ENCODE results near the gene EFCAB6.

EFCAB6 gene

GRCh38 chr22:43747877-43748276, 64.2 kb downstream of the EFCAB6 start:
- H3K27me3 ChIP-seq (ENCODE audit: control insufficient read depth in 1 of 2, insufficient read depth in 2 of 2, low read length in 2 of 2), result no peaks in the 10 kb centered on the region
- no peaks in the 10 kb centered on the region for H3K36me3 ChIP-seq (ENCODE audit: control insufficient read depth in 1 of 2, insufficient read depth in 2 of 2, low read length in 2 of 2)
- no peak overlapping the region for H3K4me3 ChIP-seq (ENCODE audit: low read depth in 1 of 2, low read length in 2 of 2)
- H3K9me3 ChIP-seq (ENCODE audit: control insufficient read depth in 1 of 2, low read length in 2 of 2), result no peaks in the 10 kb centered on the region
- H3K9ac ChIP-seq (ENCODE audit: low read depth in 1 of 2, low read length in 2 of 2), result no peak overlapping the region
- H3K4me1 ChIP-seq (ENCODE audit: control insufficient read depth in 1 of 2, insufficient read depth in 2 of 2, low read length in 2 of 2), result no peaks in the 10 kb centered on the region
- H3K27ac ChIP-seq (ENCODE audit: low read depth, low read length), result no peak overlapping the region

- Histone ChIP-seq H3K27me3 (ENCODE audit: control insufficient read depth in 1 of 2, insufficient read depth in 2 of 2, low read length in 2 of 2) (no peaks in the 10 kb centered on the region), H3K9me3 (ENCODE audit: control insufficient read depth in 1 of 2, low read length in 2 of 2) (no peaks in the 10 kb centered on the region), H3K27ac (ENCODE audit: low read depth, low read length) (no peak overlapping the region), H3K4me3 (ENCODE audit: low read depth in 1 of 2, low read length in 2 of 2) (no peak overlapping the region), H3K36me3 (ENCODE audit: control insufficient read depth in 1 of 2, insufficient read depth in 2 of 2, low read length in 2 of 2) (no peaks in the 10 kb centered on the region), H3K4me1 (ENCODE audit: control insufficient read depth in 1 of 2, insufficient read depth in 2 of 2, low read length in 2 of 2) (no peaks in the 10 kb centered on the region), H3K9ac (ENCODE audit: low read depth in 1 of 2, low read length in 2 of 2) (no peak overlapping the region)
Observed at GRCh38 chr22:43747058-43747457, 65.0 kb downstream of the EFCAB6 start.

GRCh38 chr22:43745783-43746356, 66.2 kb downstream of the EFCAB6 start:
- Histone ChIP-seq H3K4me1 (ENCODE audit: control insufficient read depth in 1 of 2, insufficient read depth in 2 of 2, low read length in 2 of 2) (no peaks in the 10 kb centered on the region), H3K4me3 (ENCODE audit: low read depth in 1 of 2, low read length in 2 of 2) (no peak overlapping the region), H3K27ac (ENCODE audit: low read depth, low read length) (no peak overlapping the region), H3K9me3 (ENCODE audit: control insufficient read depth in 1 of 2, low read length in 2 of 2) (no peaks in the 10 kb centered on the region), H3K36me3 (ENCODE audit: control insufficient read depth in 1 of 2, insufficient read depth in 2 of 2, low read length in 2 of 2) (no peaks in the 10 kb centered on the region), H3K9ac (ENCODE audit: low read depth in 1 of 2, low read length in 2 of 2) (no peak overlapping the region), H3K27me3 (ENCODE audit: control insufficient read depth in 1 of 2, insufficient read depth in 2 of 2, low read length in 2 of 2) (no peaks in the 10 kb centered on the region)

- Histone ChIP-seq H3K9me3 (ENCODE audit: control insufficient read depth in 1 of 2, low read length in 2 of 2) (no peaks in the 10 kb centered on the region), H3K4me1 (ENCODE audit: control insufficient read depth in 1 of 2, insufficient read depth in 2 of 2, low read length in 2 of 2) (no peaks in the 10 kb centered on the region), H3K27me3 (ENCODE audit: control insufficient read depth in 1 of 2, insufficient read depth in 2 of 2, low read length in 2 of 2) (no peaks in the 10 kb centered on the region), H3K9ac (ENCODE audit: low read depth in 1 of 2, low read length in 2 of 2) (no peak overlapping the region), H3K36me3 (ENCODE audit: control insufficient read depth in 1 of 2, insufficient read depth in 2 of 2, low read length in 2 of 2) (no peaks in the 10 kb centered on the region), H3K4me3 (ENCODE audit: low read depth in 1 of 2, low read length in 2 of 2) (no peak overlapping the region), H3K27ac (ENCODE audit: low read depth, low read length) (no peak overlapping the region)
Observed at GRCh38 chr22:43745411-43745770, 66.7 kb downstream of the EFCAB6 start.

- no peaks in the 10 kb centered on the region for H3K27me3 ChIP-seq (ENCODE audit: control insufficient read depth in 1 of 2, insufficient read depth in 2 of 2, low read length in 2 of 2)
- H3K9me3 ChIP-seq (ENCODE audit: control insufficient read depth in 1 of 2, low read length in 2 of 2), result no peaks in the 10 kb centered on the region
- H3K36me3 ChIP-seq (ENCODE audit: control insufficient read depth in 1 of 2, insufficient read depth in 2 of 2, low read length in 2 of 2), result no peaks in the 10 kb centered on the region
- no peak overlapping the region for H3K9ac ChIP-seq (ENCODE audit: low read depth in 1 of 2, low read length in 2 of 2)
- no peaks in the 10 kb centered on the region for H3K4me1 ChIP-seq (ENCODE audit: control insufficient read depth in 1 of 2, insufficient read depth in 2 of 2, low read length in 2 of 2)
- H3K27ac ChIP-seq (ENCODE audit: low read depth, low read length), result no peak overlapping the region
- no peak overlapping the region for H3K4me3 ChIP-seq (ENCODE audit: low read depth in 1 of 2, low read length in 2 of 2)
Observed at GRCh38 chr22:43744700-43745410, 67.2 kb downstream of the EFCAB6 start.

GRCh38 chr22:43743929-43744643, 68.0 kb downstream of the EFCAB6 start:
- Histone ChIP-seq H3K4me3 (ENCODE audit: low read depth in 1 of 2, low read length in 2 of 2) (no peak overlapping the region), H3K4me1 (ENCODE audit: control insufficient read depth in 1 of 2, insufficient read depth in 2 of 2, low read length in 2 of 2) (no peaks in the 10 kb centered on the region), H3K9ac (ENCODE audit: low read depth in 1 of 2, low read length in 2 of 2) (no peak overlapping the region), H3K9me3 (ENCODE audit: control insufficient read depth in 1 of 2, low read length in 2 of 2) (no peaks in the 10 kb centered on the region), H3K36me3 (ENCODE audit: control insufficient read depth in 1 of 2, insufficient read depth in 2 of 2, low read length in 2 of 2) (no peaks in the 10 kb centered on the region), H3K27ac (ENCODE audit: low read depth, low read length) (no peak overlapping the region), H3K27me3 (ENCODE audit: control insufficient read depth in 1 of 2, insufficient read depth in 2 of 2, low read length in 2 of 2) (no peaks in the 10 kb centered on the region)

GRCh38 chr22:43743131-43743530, 69.0 kb downstream of the EFCAB6 start:
- no peaks in the 10 kb centered on the region for H3K9me3 ChIP-seq (ENCODE audit: control insufficient read depth in 1 of 2, low read length in 2 of 2)
- no peaks in the 10 kb centered on the region for H3K4me1 ChIP-seq (ENCODE audit: control insufficient read depth in 1 of 2, insufficient read depth in 2 of 2, low read length in 2 of 2)
- no peak overlapping the region for H3K27ac ChIP-seq (ENCODE audit: low read depth, low read length)
- H3K27me3 ChIP-seq (ENCODE audit: control insufficient read depth in 1 of 2, insufficient read depth in 2 of 2, low read length in 2 of 2), result no peaks in the 10 kb centered on the region
- no peaks in the 10 kb centered on the region for H3K36me3 ChIP-seq (ENCODE audit: control insufficient read depth in 1 of 2, insufficient read depth in 2 of 2, low read length in 2 of 2)
- no peak overlapping the region for H3K4me3 ChIP-seq (ENCODE audit: low read depth in 1 of 2, low read length in 2 of 2)
- no peak overlapping the region for H3K9ac ChIP-seq (ENCODE audit: low read depth in 1 of 2, low read length in 2 of 2)

- Histone ChIP-seq H3K27me3 (ENCODE audit: control insufficient read depth in 1 of 2, insufficient read depth in 2 of 2, low read length in 2 of 2) (no peaks in the 10 kb centered on the region), H3K36me3 (ENCODE audit: control insufficient read depth in 1 of 2, insufficient read depth in 2 of 2, low read length in 2 of 2) (no peaks in the 10 kb centered on the region), H3K9me3 (ENCODE audit: control insufficient read depth in 1 of 2, low read length in 2 of 2) (no peaks in the 10 kb centered on the region), H3K4me3 (ENCODE audit: low read depth in 1 of 2, low read length in 2 of 2) (no peak overlapping the region), H3K9ac (ENCODE audit: low read depth in 1 of 2, low read length in 2 of 2) (no peak overlapping the region), H3K27ac (ENCODE audit: low read depth, low read length) (no peak overlapping the region), H3K4me1 (ENCODE audit: control insufficient read depth in 1 of 2, insufficient read depth in 2 of 2, low read length in 2 of 2) (no peaks in the 10 kb centered on the region)
Observed at GRCh38 chr22:43742154-43742950, 69.8 kb downstream of the EFCAB6 start.

GRCh38 chr22:43740587-43741270, 71.4 kb downstream of the EFCAB6 start:
- no peak overlapping the region for H3K4me3 ChIP-seq (ENCODE audit: low read depth in 1 of 2, low read length in 2 of 2)
- H3K9ac ChIP-seq (ENCODE audit: low read depth in 1 of 2, low read length in 2 of 2), result no peak overlapping the region
- H3K27ac ChIP-seq (ENCODE audit: low read depth, low read length), result no peak overlapping the region
- H3K36me3 ChIP-seq (ENCODE audit: control insufficient read depth in 1 of 2, insufficient read depth in 2 of 2, low read length in 2 of 2), result no peaks in the 10 kb centered on the region
- H3K27me3 ChIP-seq (ENCODE audit: control insufficient read depth in 1 of 2, insufficient read depth in 2 of 2, low read length in 2 of 2), result no peaks in the 10 kb centered on the region
- no peaks in the 10 kb centered on the region for H3K9me3 ChIP-seq (ENCODE audit: control insufficient read depth in 1 of 2, low read length in 2 of 2)
- H3K4me1 ChIP-seq (ENCODE audit: control insufficient read depth in 1 of 2, insufficient read depth in 2 of 2, low read length in 2 of 2), result no peaks in the 10 kb centered on the region
